IMR-90 (cell line): ENCODE data around the gene VAC14. TPM values are rescaled to one million over a fixed set of nuclear protein-coding genes. Genes with fewer than 3 reads are reported as not detected.

Experiments
- ATAC-seq: fragments of 200-7000 bp; cut with Tn5 transposase; 2 replicates; pipeline ENCODE4 v1.9.1; 2020; ENCODE audit warnings: low read depth, mild to moderate bottlenecking, moderate library complexity
- BruUV-seq: library from RNA; stranded (reverse); fragments of 400-500 nt; replicated peaks from 2 replicates; lab custom pipeline; 2021; lab: Mats Ljungman, UMichigan
- CTCF ChIA-PET: fragments of 300-600 bp; formaldehyde crosslinking; extraction: SDS; loops from one replicate; lab custom pipeline; 2021; ENCODE audit warnings: antibody characterized with exemption; lab: Yijun Ruan, JAX
- POLR2A ChIA-PET: fragments of 300-600 bp; sonication (Branson Sonifier 250); formaldehyde crosslinking; loops from one replicate; lab custom pipeline; 2022; ENCODE audit warnings: antibody characterized with exemption; ENCODE audit not compliant: unreplicated experiment; lab: Charles Lee
- DNase-seq: peaks from one replicate; pipeline ENCODE4 v3.0.0; 2013
- H2AFZ ChIP-seq: replicated peaks from 2 replicates; pipeline ENCODE3; 2013; ENCODE audit warnings: low read length, mild to moderate bottlenecking; ENCODE audit not compliant: poor library complexity
- H2AK5ac ChIP-seq: 2 replicates; pipeline ENCODE4 v1.6.1; 2013; ENCODE audit warnings: low read depth, low read length, inconsistent platforms
- H2AK9ac ChIP-seq: replicated peaks from 2 replicates; pipeline ENCODE3; 2013; ENCODE audit warnings: mild to moderate bottlenecking, low read depth, low read length, moderate library complexity; ENCODE audit not compliant: poor library complexity
- H2BK120ac ChIP-seq: 2 replicates; pipeline ENCODE4 v1.6.1; 2013; ENCODE audit warnings: low read depth, low read length, inconsistent platforms
- H2BK15ac ChIP-seq: 3 replicates; pipeline ENCODE4 v1.6.1; 2013; ENCODE audit warnings: low read depth, low read length, inconsistent platforms
- H2BK20ac ChIP-seq: 2 replicates; pipeline ENCODE4 v1.6.1; 2013; ENCODE audit warnings: low read depth, mild to moderate bottlenecking, inconsistent platforms, low read length, moderate library complexity
- H2BK5ac ChIP-seq: 2 replicates; pipeline ENCODE4 v1.6.1; 2013; ENCODE audit warnings: mild to moderate bottlenecking, low read depth, low read length, inconsistent platforms; ENCODE audit not compliant: poor library complexity, severe bottlenecking
- H3K14ac ChIP-seq: replicated peaks from 2 replicates; pipeline ENCODE4 v1.6.1; 2013; ENCODE audit warnings: low read depth, low read length, inconsistent platforms
- H3K18ac ChIP-seq: 2 replicates; pipeline ENCODE4 v1.6.1; 2013; ENCODE audit warnings: low read depth, low read length, control low read depth
- H3K23ac ChIP-seq: 2 replicates; pipeline ENCODE4 v1.6.1; 2013; ENCODE audit warnings: low read depth, low read length, inconsistent platforms
- H3K27ac ChIP-seq: 2 replicates; pipeline ENCODE4 v1.5.1; 2013; ENCODE audit warnings: mild to moderate bottlenecking, control low read depth, low read length; ENCODE audit not compliant: insufficient read depth
- H3K27me3 ChIP-seq: 2 replicates; pipeline ENCODE4 v1.6.1; 2013; ENCODE audit warnings: low read length; ENCODE audit not compliant: control insufficient read depth, insufficient read depth
- H3K36me3 ChIP-seq: 2 replicates; pipeline ENCODE4 v1.6.1; 2013; ENCODE audit warnings: low read length, mixed read lengths; ENCODE audit not compliant: control insufficient read depth, insufficient read depth
- H3K4ac ChIP-seq: 2 replicates; pipeline ENCODE4 v1.6.1; 2013; ENCODE audit warnings: low read depth, low read length, inconsistent platforms
- H3K4me1 ChIP-seq: 2 replicates; pipeline ENCODE4 v1.6.1; 2013; ENCODE audit warnings: low read length, mixed read lengths; ENCODE audit not compliant: control insufficient read depth, insufficient read depth
- H3K4me2 ChIP-seq: 2 replicates; pipeline ENCODE4 v1.6.1; 2013; ENCODE audit warnings: low read depth, mild to moderate bottlenecking, control low read depth, low read length, moderate library complexity
- H3K4me3 ChIP-seq: 2 replicates; pipeline ENCODE4 v1.5.1; 2013; ENCODE audit warnings: low read depth, mild to moderate bottlenecking, control low read depth, low read length, moderate library complexity; ENCODE audit not compliant: insufficient read depth
- H3K56ac ChIP-seq: 2 replicates; pipeline ENCODE4 v1.6.1; 2013; ENCODE audit warnings: low read length, inconsistent platforms; ENCODE audit not compliant: insufficient read depth; ENCODE audit errors: extremely low read depth
- H3K79me1 ChIP-seq, 2 experiments: 2 replicates each; pipeline ENCODE4 v1.6.1; 2013; ENCODE audit warnings: low read length in 2 of 2, inconsistent platforms in 1 of 2, low read depth in 1 of 2
- H3K9ac ChIP-seq: 2 replicates; pipeline ENCODE4 v1.6.1; 2013; ENCODE audit warnings: low read depth, low read length, control low read depth
- H3K9me1 ChIP-seq: 2 replicates; pipeline ENCODE4 v1.6.1; 2013; ENCODE audit warnings: low read length, inconsistent platforms; ENCODE audit not compliant: insufficient read depth
- H3K9me3 ChIP-seq: 2 replicates; pipeline ENCODE4 v1.6.1; 2013; ENCODE audit warnings: low read length; ENCODE audit not compliant: control insufficient read depth, insufficient read depth
- H4K20me1 ChIP-seq: 2 replicates; pipeline ENCODE4 v1.6.1; 2013; ENCODE audit warnings: low read length, inconsistent platforms; ENCODE audit not compliant: insufficient read depth
- H4K5ac ChIP-seq: 2 replicates; pipeline ENCODE4 v1.6.1; 2013; ENCODE audit warnings: mild to moderate bottlenecking, low read depth, low read length, control low read depth
- H4K8ac ChIP-seq, 2 experiments: 2 replicates each; pipeline ENCODE4 v1.6.1; 2013; ENCODE audit warnings: low read depth in 2 of 2, low read length in 2 of 2, control low read depth in 1 of 2, inconsistent platforms in 1 of 2
- H4K91ac ChIP-seq: 2 replicates; pipeline ENCODE4 v1.6.1; 2013; ENCODE audit warnings: low read depth, low read length, inconsistent platforms; ENCODE audit not compliant: insufficient read depth
- CHD1 ChIP-seq: IDR thresholded peaks from 2 replicates; pipeline ENCODE4 v1.6.1; 2012; ENCODE audit warnings: low read depth, low read length, improper control_type of control experiment
- MXI1 ChIP-seq: IDR thresholded peaks from 2 replicates; pipeline ENCODE4 v1.6.1; 2012; ENCODE audit warnings: low read depth, mild to moderate bottlenecking, low read length, moderate library complexity, borderline replicate concordance
- RAD21 ChIP-seq: IDR thresholded peaks from 2 replicates; pipeline ENCODE4 v1.6.1; 2012; ENCODE audit warnings: low read length, improper control_type of control experiment
- SMC3 ChIP-seq: fragments of 150-350 bp; IDR thresholded peaks from 2 replicates; pipeline ENCODE4 v1.6.1; 2016; ENCODE audit warnings: low read depth, mild to moderate bottlenecking, antibody characterized with exemption, low read length, moderate library complexity
- WGBS, 2 experiments: methylation state at CpG; one replicate each; pipeline versions ENCODE4 v1.1.5 to v1.1.7; 2013; ENCODE audit warnings: missing lambda C conversion rate in 2 of 2; ENCODE audit not compliant: insufficient read length in 1 of 2; ENCODE audit errors: extremely low coverage in 2 of 2; 5-methylcytosine and 5-hydroxymethylcytosine counted together
- dilution Hi-C: fragments of 300-500 bp; cut with HindIII; formaldehyde crosslinking; loops from one replicate; pipeline ENCODE4 v1.14.3; 2018; ENCODE audit warnings: low sequenced_read_pairs; ENCODE audit not compliant: unreplicated experiment
- in situ Hi-C: fragments of 300-500 bp; cut with MboI; formaldehyde crosslinking; loops from 3 replicates; pipeline ENCODE4 v1.14.3; 2019; ENCODE audit warnings: low sequenced_read_pairs, inconsistent platforms, mixed read lengths
- intact Hi-C: fragments of 100-400 bp; cut with micrococcal nuclease; formaldehyde crosslinking; loops from 2 replicates; pipeline ENCODE4 v1.10.0; 2022
- polyA plus RNA-seq, 3 experiments: library from polyadenylated mRNA; depleted of rRNA; stranded (reverse); fragments of >200 nt; gene quantifications; 2 replicates each; pipeline ENCODE4 v1.2.3, GENCODE V29; 2012; ENCODE audit warnings: low replicate concordance in 1 of 3
- total RNA-seq: library from RNA; depleted of rRNA; stranded (reverse); fragments of >200 nt; gene quantifications from 2 replicates; pipeline ENCODE4 v1.2.3, GENCODE V29; 2012
- TF ChIP-seq, protein P1 (sequence below): conservative IDR thresholded peaks from 2 replicates; pipeline ENCODE4 v1.5.1; 2012; ENCODE audit warnings: mild to moderate bottlenecking, low read depth, low read length, improper control_type of control experiment

Gene VAC14
- total and polyA plus RNA-seq, 2 of the 4 experiments (the other 2 are of a cell fraction), result 21.1 to 40.2 TPM

DNA sequence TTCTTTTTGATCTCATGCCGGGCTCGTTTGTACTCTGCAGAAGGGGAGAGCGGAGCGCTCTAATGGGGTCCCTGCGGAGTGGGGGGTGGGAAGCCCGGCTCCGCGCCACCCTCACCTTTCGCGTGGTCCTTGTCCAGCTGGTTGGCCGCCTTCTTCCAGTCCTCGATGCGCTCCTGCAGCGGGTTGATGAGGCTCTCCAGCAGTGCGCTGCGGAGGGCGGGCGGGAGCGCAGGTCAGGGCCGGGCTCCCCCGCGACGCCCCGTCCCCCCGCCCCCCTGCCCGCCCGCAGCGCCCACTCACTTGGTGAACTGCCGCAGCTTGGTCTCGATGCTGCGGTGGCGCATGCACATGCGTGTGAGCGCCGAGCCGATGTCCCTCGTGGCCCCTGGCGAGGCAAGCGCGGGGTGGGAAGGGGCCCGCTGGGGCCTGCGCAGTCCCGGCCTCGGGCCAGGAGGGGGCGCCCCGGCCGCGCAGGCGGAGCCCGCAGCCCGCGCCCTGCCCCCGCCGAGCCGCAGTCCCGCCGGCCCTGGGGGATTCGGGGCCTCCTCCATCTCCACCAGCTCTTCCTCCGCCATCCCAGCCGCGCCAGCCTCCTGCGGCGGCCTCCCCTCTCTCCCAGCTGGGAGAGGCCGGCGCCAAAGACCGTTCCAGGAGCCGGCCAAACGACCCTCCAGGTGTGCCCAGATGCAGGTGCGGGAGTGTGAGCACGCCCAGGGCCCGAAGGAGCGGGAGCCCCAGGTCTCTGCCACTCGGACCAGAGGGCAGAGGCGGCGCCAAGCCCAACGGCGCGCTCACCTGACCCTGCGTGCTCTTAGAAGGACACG is 121.1 kb downstream of the VAC14 start:
- peaks cover 75% of the 10 kb centered on the region for H4K20me1 ChIP-seq

More for the DNA sequence above, 121.1 kb downstream of the VAC14 start:
- Histone ChIP-seq H3K18ac (no peak overlapping the region), H3K4me1 (peaks cover 33% of the 10 kb centered on the region), H3K79me1 (peaks cover 25 to 74% of the 10 kb centered on the region in 2 experiments), H3K23ac (no peak overlapping the region), H3K9ac (no peak overlapping the region), H3K27me3 (no peaks in the 10 kb centered on the region), H2BK15ac (no peak overlapping the region), H2AFZ (no peak overlapping the region), H2BK5ac (no peak overlapping the region), H2AK5ac (peak overlapping the region; percentile 45; the same call in 1 of the 2 replicates), H3K56ac (no peak overlapping the region), H3K4me2 (no peak overlapping the region), H2BK120ac (no peak overlapping the region), H3K9me3 (no peaks in the 10 kb centered on the region), H3K4me3 (no peak overlapping the region), H3K14ac (no peak overlapping the region), H4K91ac (no peak overlapping the region), H3K9me1 (peaks cover 2% of the 10 kb centered on the region; the same call in 1 of the 2 replicates), H4K8ac (no peak overlapping the region), H3K27ac (peak overlapping the region; percentile 15; the same call in 1 of the 2 replicates), H2BK20ac (no peak overlapping the region), H3K36me3 (peaks cover 67% of the 10 kb centered on the region), H3K4ac (no peak overlapping the region), H2AK9ac (peak overlapping the region; percentile 52), H4K5ac (no peak overlapping the region)
- dilution Hi-C loops (loop anchor here (10.0 kb wide), 1 partner anchor 85 kb away; no protein-coding TSS in a partner anchor), in situ Hi-C loops (loop anchor here (5.0 to 25.0 kb wide), 2 partner anchors 87 to 682 kb away; partner anchors contain the start of gene CALB2), intact Hi-C loops (loop anchor here (1.0 kb wide), 1 partner anchor 91 kb away; no protein-coding TSS in a partner anchor)
- DNase-seq, result no peak
- ATAC-seq, result peak; percentile 36; the same call in 1 of the 2 replicates
- WGBS, 2 experiments, result 71% methylated on average over 28 of the region's 80 CpGs; no CpG with 5 or more reads in 1 of the 2 experiments
- no TSS peak for BruUV-seq
- ChIA-PET CTCF (interaction anchor here (0.7 kb wide), 1 partner anchor 91 kb away, joined by 5 read pairs; no protein-coding TSS in a partner anchor), POLR2A (no interaction called here)
- TF ChIP-seq CHD1 (no peak), MXI1 (no peak), RAD21 (peak; percentile 75), SMC3 (peak; percentile 71)
- TF ChIP-seq, protein P1, sequence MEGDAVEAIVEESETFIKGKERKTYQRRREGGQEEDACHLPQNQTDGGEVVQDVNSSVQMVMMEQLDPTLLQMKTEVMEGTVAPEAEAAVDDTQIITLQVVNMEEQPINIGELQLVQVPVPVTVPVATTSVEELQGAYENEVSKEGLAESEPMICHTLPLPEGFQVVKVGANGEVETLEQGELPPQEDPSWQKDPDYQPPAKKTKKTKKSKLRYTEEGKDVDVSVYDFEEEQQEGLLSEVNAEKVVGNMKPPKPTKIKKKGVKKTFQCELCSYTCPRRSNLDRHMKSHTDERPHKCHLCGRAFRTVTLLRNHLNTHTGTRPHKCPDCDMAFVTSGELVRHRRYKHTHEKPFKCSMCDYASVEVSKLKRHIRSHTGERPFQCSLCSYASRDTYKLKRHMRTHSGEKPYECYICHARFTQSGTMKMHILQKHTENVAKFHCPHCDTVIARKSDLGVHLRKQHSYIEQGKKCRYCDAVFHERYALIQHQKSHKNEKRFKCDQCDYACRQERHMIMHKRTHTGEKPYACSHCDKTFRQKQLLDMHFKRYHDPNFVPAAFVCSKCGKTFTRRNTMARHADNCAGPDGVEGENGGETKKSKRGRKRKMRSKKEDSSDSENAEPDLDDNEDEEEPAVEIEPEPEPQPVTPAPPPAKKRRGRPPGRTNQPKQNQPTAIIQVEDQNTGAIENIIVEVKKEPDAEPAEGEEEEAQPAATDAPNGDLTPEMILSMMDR, result peak; percentile 58
